H54 (cell line): ENCODE measurements around the gene TMEM139.

Experiments
- DNase-seq: peaks from one replicate; pipeline ENCODE4 v3.0.0; 2011; ENCODE audit warnings: low spot score, mixed read lengths; ENCODE audit not compliant: insufficient read length
- FAIRE-seq: peaks from 3 replicates; lab custom pipeline; 2011; peaks lifted over from hg19 to GRCh38; lab: Jason Lieb, UNC
- POLR2A ChIP-seq: IDR thresholded peaks from 2 replicates; pipeline ENCODE4 v1.6.1; 2011; ENCODE audit warnings: low read depth, mild to moderate bottlenecking, low read length

The TMEM139 gene

GRCh38 chr7:143284591-143285469, at the start of gene TMEM139:
Gene TMEM139 (plus strand): TSS chr7:143284958. CDS start chr7:143285958, 1,000 bp downstream.
- DNase-seq (no peak), FAIRE-seq (no peak)
- no peak for TF ChIP-seq POLR2A

GRCh38 chr7:143235561-143235960, 49.2 kb upstream of the TMEM139 start:
- no peak for DNase-seq
- no peak for TF ChIP-seq POLR2A
- no peak for FAIRE-seq

- FAIRE-seq, result no peak
- DNase-seq, result no peak
- no peak for TF ChIP-seq POLR2A
Observed at GRCh38 chr7:143236408-143236990, 48.3 kb upstream of the TMEM139 start.

- no peak for FAIRE-seq
- no peak for TF ChIP-seq POLR2A
- no peak for DNase-seq
Observed at GRCh38 chr7:143237366-143237765, 47.4 kb upstream of the TMEM139 start.

- no peak for TF ChIP-seq POLR2A
- DNase-seq, result no peak
- FAIRE-seq, result no peak
Observed at GRCh38 chr7:143238289-143238980, 46.3 kb upstream of the TMEM139 start.

- TF ChIP-seq POLR2A, result no peak
- FAIRE-seq, result no peak
- DNase-seq, result no peak
Observed at GRCh38 chr7:143239813-143240212, 44.9 kb upstream of the TMEM139 start.

GRCh38 chr7:143240291-143241168, 44.2 kb upstream of the TMEM139 start:
- peak; percentile 18 for DNase-seq
- peak; percentile 83 for FAIRE-seq
- no peak for TF ChIP-seq POLR2A

GRCh38 chr7:143242306-143242705, 42.5 kb upstream of the TMEM139 start:
- DNase-seq (no peak), FAIRE-seq (no peak)
- no peak for TF ChIP-seq POLR2A

GRCh38 chr7:143243111-143243510, 41.6 kb upstream of the TMEM139 start:
- no peak for DNase-seq
- no peak for FAIRE-seq
- no peak for TF ChIP-seq POLR2A

- FAIRE-seq, result no peak
- no peak for TF ChIP-seq POLR2A
- DNase-seq, result no peak
Observed at GRCh38 chr7:143243614-143244013, 41.1 kb upstream of the TMEM139 start.

GRCh38 chr7:143244321-143244720, 40.4 kb upstream of the TMEM139 start:
- no peak for TF ChIP-seq POLR2A
- no peak for FAIRE-seq
- no peak for DNase-seq

GRCh38 chr7:143245123-143245522, 39.6 kb upstream of the TMEM139 start:
- DNase-seq, result no peak
- no peak for TF ChIP-seq POLR2A
- no peak for FAIRE-seq

GRCh38 chr7:143247372-143247771, 37.4 kb upstream of the TMEM139 start:
- no peak for DNase-seq
- no peak for FAIRE-seq
- no peak for TF ChIP-seq POLR2A
